ENCODE measurements around the gene HIP1R.

GRCh38 chr12:122860040-122860853 is 25.0 kb downstream of the HIP1R start:
- TF ChIP-seq POLR2A (IDR thresholded peaks at IDR 0.05; ENCODE audit: low read length), result no peak
- TF ChIP-seq GATA1 (IDR thresholded peaks at IDR 0.05; ENCODE audit: low read depth, low read length), result no peak

Measured in erythroblast (primary cell).